OCI-LY1 (cell line): ENCODE data around the gene ULK4.

ENCODE experiments used
- H2AFZ ChIP-seq: fragments of 200-600 bp; sonication (generic), shearing (Covaris generic); 2 replicates; pipeline ENCODE4 v1.6.0; 2014; ENCODE audit warnings: antibody characterized with exemption, mild to moderate bottlenecking, low read length
- H3F3A ChIP-seq: fragments of 200-600 bp; sonication (generic), shearing (Covaris generic); 2 replicates; pipeline ENCODE4 v1.6.0; 2014; ENCODE audit warnings: mild to moderate bottlenecking, antibody characterized with exemption, low read length, moderate library complexity; ENCODE audit not compliant: insufficient read depth
- H3K27ac ChIP-seq: fragments of 200-600 bp; sonication (generic); 2 replicates; pipeline ENCODE4 v1.5.1; 2014; ENCODE audit warnings: low read length, mixed run types, mild to moderate bottlenecking, low read depth; ENCODE audit not compliant: poor library complexity, severe bottlenecking
- H3K27me3 ChIP-seq: fragments of 200-600 bp; sonication (generic); 2 replicates; pipeline ENCODE4 v1.6.0; 2014; ENCODE audit warnings: antibody characterized with exemption, mild to moderate bottlenecking, low read length, moderate library complexity; ENCODE audit not compliant: insufficient read depth
- H3K36me3 ChIP-seq: fragments of 200-600 bp; sonication (generic); 2 replicates; pipeline ENCODE4 v1.6.1; 2014; ENCODE audit warnings: mild to moderate bottlenecking, antibody characterized with exemption, low read length, moderate library complexity, mixed read lengths; ENCODE audit not compliant: insufficient read depth
- H3K4me1 ChIP-seq: fragments of 200-600 bp; sonication (generic); 2 replicates; pipeline ENCODE4 v1.5.1; 2014; ENCODE audit warnings: mild to moderate bottlenecking, low read length, moderate library complexity; ENCODE audit not compliant: insufficient read depth, severe bottlenecking
- H3K4me2 ChIP-seq: fragments of 200-600 bp; sonication (generic), shearing (Covaris generic); 2 replicates; pipeline ENCODE4 v1.6.1; 2014; ENCODE audit warnings: low read length
- H3K4me3 ChIP-seq: fragments of 200-600 bp; sonication (generic); 2 replicates; pipeline ENCODE4 v1.5.1; 2014; ENCODE audit warnings: low read length, low read depth, mild to moderate bottlenecking, mixed read lengths; ENCODE audit not compliant: poor library complexity, severe bottlenecking
- H3K79me2 ChIP-seq: fragments of 200-600 bp; shearing (Covaris generic); 2 replicates; pipeline ENCODE4 v1.6.1; 2016; ENCODE audit warnings: mixed run types, low read length, mixed read lengths; ENCODE audit not compliant: insufficient read depth
- H3K9ac ChIP-seq: fragments of 200-600 bp; sonication (generic), shearing (Covaris generic); 2 replicates; pipeline ENCODE4 v1.6.1; 2014; ENCODE audit warnings: mild to moderate bottlenecking, low read length, mixed read lengths
- H3K9me2 ChIP-seq: fragments of 200-600 bp; sonication (generic), shearing (Covaris generic); 2 replicates; pipeline ENCODE4 v1.6.1; 2014; ENCODE audit warnings: low read depth, mild to moderate bottlenecking, low read length, mixed read lengths
- H3K9me3 ChIP-seq: fragments of 200-600 bp; shearing (Covaris generic); 2 replicates; pipeline ENCODE4 v1.6.1; 2014; ENCODE audit warnings: low read length, mixed read lengths
- H4K20me1 ChIP-seq: fragments of 200-600 bp; sonication (generic), shearing (Covaris generic); 2 replicates; pipeline ENCODE4 v1.6.0; 2016; ENCODE audit warnings: mild to moderate bottlenecking, low read length; ENCODE audit not compliant: insufficient read depth
- CTCF ChIP-seq: fragments of 200-600 bp; sonication (generic), shearing (Covaris generic); IDR thresholded peaks from 2 replicates; pipeline ENCODE4 v1.5.1; 2017; ENCODE audit warnings: mild to moderate bottlenecking, antibody characterized with exemption, low read length, moderate library complexity, mixed read lengths
- EZH2 ChIP-seq: fragments of 200-600 bp; sonication (generic), shearing (Covaris generic); IDR thresholded peaks from 2 replicates; pipeline ENCODE4 v1.8.0; 2017; ENCODE audit warnings: borderline replicate concordance, mixed run types, mild to moderate bottlenecking, antibody characterized with exemption, low read length, moderate library complexity, mixed read lengths

Gene ULK4

GRCh38 chr3:41200669-41201021 is 761.3 kb downstream of the ULK4 start:
- H3K4me1 ChIP-seq: peaks cover 59% of the 10 kb centered on the region
- no peaks in the 10 kb centered on the region; the same call in 1 of the 2 replicates for H3K27me3 ChIP-seq
- peaks cover 57% of the 10 kb centered on the region for H3K79me2 ChIP-seq
- H3K4me3 ChIP-seq: peak overlapping the region; percentile 98
- H3K4me2 ChIP-seq: peak overlapping the region; percentile 94
- no peaks in the 10 kb centered on the region for H3K9me3 ChIP-seq
- H3K9ac ChIP-seq: peak overlapping the region; percentile 71
- peak overlapping the region; percentile 46 for H3K27ac ChIP-seq
- no peaks in the 10 kb centered on the region for H3K36me3 ChIP-seq
- no peaks in the 10 kb centered on the region for H3K9me2 ChIP-seq
- H3F3A ChIP-seq: no peaks in the 10 kb centered on the region
- no peak overlapping the region for H2AFZ ChIP-seq
- no peak for TF ChIP-seq EZH2
- no peak for TF ChIP-seq CTCF
- peaks cover 5% of the 10 kb centered on the region; the same call in 1 of the 2 replicates for H4K20me1 ChIP-seq

GRCh38 chr3:41199866-41200668 is 761.8 kb downstream of the ULK4 start:
- peak overlapping the region; percentile 98 for H3K4me3 ChIP-seq
- no peaks in the 10 kb centered on the region for H3K36me3 ChIP-seq
- H3K4me2 ChIP-seq: peak overlapping the region; percentile 94
- peaks cover 5% of the 10 kb centered on the region; the same call in 1 of the 2 replicates for H4K20me1 ChIP-seq
- no peaks in the 10 kb centered on the region for H3K9me3 ChIP-seq
- peaks cover 51% of the 10 kb centered on the region for H3K79me2 ChIP-seq
- peak overlapping the region; percentile 82 for H3K27ac ChIP-seq
- H2AFZ ChIP-seq: no peak overlapping the region
- H3K9ac ChIP-seq: peak overlapping the region; percentile 99
- H3K9me2 ChIP-seq: no peaks in the 10 kb centered on the region
- peaks cover 53% of the 10 kb centered on the region for H3K4me1 ChIP-seq
- no peak for TF ChIP-seq CTCF
- TF ChIP-seq EZH2: no peak
- H3K27me3 ChIP-seq: no peaks in the 10 kb centered on the region; the same call in 1 of the 2 replicates
- H3F3A ChIP-seq: no peaks in the 10 kb centered on the region

- Histone ChIP-seq H3K4me3 (peak within 1 kb of the TSS; percentile 98), H3K4me2 (peak within 1 kb of the TSS; percentile 94), H3K27ac (peak within 1 kb of the TSS; percentile 82), H3K9me2 (no peaks in the 10 kb centered on the region), H3K36me3 (no peaks in the 10 kb centered on the region), H3K4me1 (peaks cover 44% of the 10 kb centered on the region), H4K20me1 (peaks cover 5% of the 10 kb centered on the region; the same call in 1 of the 2 replicates), H3K9ac (peak within 1 kb of the TSS; percentile 99), H3F3A (no peaks in the 10 kb centered on the region), H3K27me3 (no peaks in the 10 kb centered on the region; the same call in 1 of the 2 replicates), H3K9me3 (no peaks in the 10 kb centered on the region), H2AFZ (0 out of 2 replicates have a peak within 1 kb of the TSS, but pooled peaks have one; percentile 18), H3K79me2 (peaks cover 43% of the 10 kb centered on the region)
- TF ChIP-seq CTCF (no peak; the same call in 1 of the 2 replicates), EZH2 (no peak)
Measured at GRCh38 chr3:41198950-41199865, 762.7 kb downstream of the ULK4 start, which contains the start of gene CTNNB1. TSS of gene CTNNB1 (plus strand) at chr3:41199505. CDS start at chr3:41224069, 24,564 bp downstream.
